Activated T-cell treated with anti-CD3 and anti-CD28 coated beads for 48 hours (primary cell): ENCODE measurements around the gene MYCN.

Experiments
- DNase-seq: peaks from one replicate; pipeline ENCODE4 v3.0.0-alpha.2; 2020; ENCODE audit warnings: low read depth

The MYCN gene

GRCh38 chr2:15931319-15931890 lies 8.9 kb upstream of the MYCN start:
- DNase-seq, result no peak

GRCh38 chr2:15931950-15932349 lies 8.4 kb upstream of the MYCN start:
- no peak for DNase-seq

DNA sequence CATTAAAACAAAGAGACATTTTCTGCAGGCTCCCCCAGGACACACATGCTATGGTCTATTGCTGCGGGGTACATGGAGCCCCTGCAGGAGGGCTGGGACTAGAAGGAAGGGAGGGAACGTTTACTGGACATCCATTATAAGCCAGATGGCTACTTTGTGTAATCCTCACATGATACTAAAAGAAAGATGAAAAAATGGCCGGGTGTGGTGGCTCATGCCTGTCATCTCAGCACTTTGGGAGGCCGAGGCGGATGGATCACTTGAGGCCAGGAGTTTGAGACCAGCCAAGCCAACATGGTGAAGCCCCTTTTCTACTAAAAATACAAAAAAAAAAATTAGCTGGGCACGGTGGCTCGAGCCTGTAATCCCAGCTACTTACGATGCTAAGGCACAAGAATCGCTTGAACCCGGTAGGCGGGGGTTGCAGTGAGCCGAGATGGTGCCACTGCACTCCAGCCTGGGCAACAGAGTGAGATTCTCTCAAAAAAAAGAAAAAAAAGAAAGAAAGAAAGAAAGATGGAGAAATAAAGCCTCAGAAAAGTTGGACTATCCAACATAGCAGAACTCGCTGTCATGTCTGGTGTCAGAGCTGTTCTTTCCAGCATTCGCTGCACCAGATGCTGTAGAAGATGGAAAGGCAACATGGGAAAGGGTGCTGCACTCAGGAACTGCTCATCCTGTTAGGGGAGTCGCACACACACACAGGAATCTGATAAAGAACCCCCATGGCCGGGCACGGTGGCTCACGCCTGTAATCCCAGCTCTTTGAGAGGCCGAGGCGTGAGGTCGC lies 7.8 kb upstream of the MYCN start:
- no peak for DNase-seq

DNA sequence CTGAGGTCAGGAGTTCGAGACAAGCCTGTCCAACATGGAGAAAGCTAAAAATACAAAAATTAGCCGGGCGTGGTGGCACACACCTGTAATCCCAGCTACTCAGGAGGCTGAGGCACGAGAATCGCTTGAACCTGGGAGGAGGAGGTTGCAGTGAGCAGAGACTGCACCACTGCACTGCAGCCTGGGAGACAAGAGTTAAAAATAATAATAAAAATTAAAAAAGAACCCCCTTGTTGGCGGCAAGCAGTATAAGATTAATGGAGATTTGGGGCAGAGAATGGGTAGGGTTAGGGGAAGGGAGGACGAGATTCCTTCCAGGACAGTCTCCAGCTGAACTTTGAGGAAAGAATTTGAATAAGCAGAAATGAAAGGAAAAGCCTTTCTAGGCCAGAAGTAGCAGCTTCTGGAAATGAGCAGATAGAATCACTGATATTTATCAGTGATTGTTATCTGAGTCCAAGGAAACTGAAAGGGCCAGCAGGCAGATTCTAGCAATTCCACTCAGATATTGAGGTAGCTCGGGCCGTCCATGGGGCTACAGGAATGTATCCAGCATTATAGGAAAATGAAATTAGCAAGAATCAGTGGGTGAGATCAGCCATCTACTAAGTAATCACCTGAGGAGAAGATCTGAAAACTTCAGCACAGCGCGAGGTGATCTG lies 7.0 kb upstream of the MYCN start:
- DNase-seq, result no peak

GRCh38 chr2:15934291-15934945 lies 5.9 kb upstream of the MYCN start:
- no peak for DNase-seq

DNA sequence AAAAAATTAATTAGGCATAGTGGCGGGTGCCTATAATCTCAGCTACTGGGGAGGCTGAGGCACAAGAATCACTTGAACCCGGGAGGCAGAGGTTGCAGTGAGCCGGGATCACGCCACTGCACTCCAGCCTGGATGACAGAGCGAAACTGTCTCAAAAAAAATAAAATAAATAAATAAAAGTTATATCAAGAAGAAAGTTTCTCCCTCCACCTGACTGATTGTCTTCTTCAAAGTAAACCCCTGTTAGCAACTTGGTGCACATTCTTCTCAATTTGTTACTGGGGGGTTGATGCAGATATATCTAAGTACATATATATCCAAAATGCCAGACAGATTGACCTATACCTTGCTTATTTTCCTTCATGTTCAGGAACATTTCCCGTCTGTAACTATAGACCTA lies 5.2 kb upstream of the MYCN start:
- no peak for DNase-seq

GRCh38 chr2:15935675-15936074 lies 4.7 kb upstream of the MYCN start:
- no peak for DNase-seq

GRCh38 chr2:15936277-15937104 lies 3.9 kb upstream of the MYCN start:
- no peak for DNase-seq

GRCh38 chr2:15937105-15937881 lies 3.1 kb upstream of the MYCN start:
- DNase-seq, result no peak

- no peak for DNase-seq
Measured at GRCh38 chr2:15937882-15938802, 2.2 kb upstream of the MYCN start.

DNA sequence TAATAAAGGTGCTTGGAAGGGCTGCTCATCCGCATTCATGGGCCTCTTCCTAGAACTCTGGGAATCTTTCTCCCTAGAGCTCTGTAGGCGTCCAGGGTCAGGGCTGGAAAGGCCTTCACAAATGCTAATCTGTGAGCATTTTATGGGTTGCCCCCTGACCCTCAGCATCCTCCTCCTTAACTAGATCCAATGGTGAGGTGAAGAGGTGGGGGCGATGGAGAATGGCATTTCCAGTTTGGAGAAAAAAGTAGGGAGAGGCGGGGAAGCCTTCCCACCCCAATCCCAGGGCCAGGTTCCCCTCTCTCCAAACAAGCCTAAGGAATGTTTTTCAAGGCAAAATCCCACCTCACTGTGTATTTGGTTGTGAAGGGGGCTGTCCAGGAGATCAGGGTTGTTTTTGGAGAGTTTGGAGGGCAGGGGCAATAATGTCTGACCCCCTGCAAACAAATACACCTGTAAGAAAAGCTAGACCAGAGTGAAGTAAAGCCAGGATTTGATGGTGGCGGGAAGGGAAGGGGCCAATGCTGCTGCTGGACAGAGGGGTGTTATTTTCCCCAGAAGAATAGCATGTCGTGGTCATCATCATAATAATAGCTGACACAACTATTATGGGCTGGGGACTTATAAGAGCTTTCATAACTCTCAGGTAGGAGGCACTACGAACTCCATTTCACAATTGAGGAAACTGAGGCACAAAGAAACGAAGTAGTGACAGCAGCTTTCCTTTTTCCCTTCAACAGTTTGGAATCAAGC lies 1.4 kb upstream of the MYCN start:
- DNase-seq, result no peak

- no peak for DNase-seq
Measured at GRCh38 chr2:15939556-15939853, 845 bp upstream of the MYCN start.

- no peak for DNase-seq
Measured at GRCh38 chr2:15940661-15941480, 521 bp downstream of the MYCN start.

GRCh38 chr2:15941481-15941850 lies 1.1 kb downstream of the MYCN start:
- DNase-seq, result no peak

DNA sequence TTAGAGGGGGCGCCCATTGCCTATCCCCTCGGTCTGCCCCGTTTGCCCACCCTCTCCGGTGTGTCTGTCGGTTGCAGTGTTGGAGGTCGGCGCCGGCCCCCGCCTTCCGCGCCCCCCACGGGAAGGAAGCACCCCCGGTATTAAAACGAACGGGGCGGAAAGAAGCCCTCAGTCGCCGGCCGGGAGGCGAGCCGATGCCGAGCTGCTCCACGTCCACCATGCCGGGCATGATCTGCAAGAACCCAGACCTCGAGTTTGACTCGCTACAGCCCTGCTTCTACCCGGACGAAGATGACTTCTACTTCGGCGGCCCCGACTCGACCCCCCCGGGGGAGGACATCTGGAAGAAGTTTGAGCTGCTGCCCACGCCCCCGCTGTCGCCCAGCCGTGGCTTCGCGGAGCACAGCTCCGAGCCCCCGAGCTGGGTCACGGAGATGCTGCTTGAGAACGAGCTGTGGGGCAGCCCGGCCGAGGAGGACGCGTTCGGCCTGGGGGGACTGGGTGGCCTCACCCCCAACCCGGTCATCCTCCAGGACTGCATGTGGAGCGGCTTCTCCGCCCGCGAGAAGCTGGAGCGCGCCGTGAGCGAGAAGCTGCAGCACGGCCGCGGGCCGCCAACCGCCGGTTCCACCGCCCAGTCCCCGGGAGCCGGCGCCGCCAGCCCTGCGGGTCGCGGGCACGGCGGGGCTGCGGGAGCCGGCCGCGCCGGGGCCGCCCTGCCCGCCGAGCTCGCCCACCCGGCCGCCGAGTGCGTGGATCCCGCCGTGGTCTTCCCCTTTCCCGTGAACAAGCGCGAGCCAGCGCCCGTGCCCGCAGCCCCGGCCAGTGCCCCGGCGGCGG lies 1.7 kb downstream of the MYCN start:
- no peak for DNase-seq

- DNase-seq, result no peak
Measured at GRCh38 chr2:15942711-15943345, 2.5 kb downstream of the MYCN start.
